SK-N-SH (cell line): ENCODE data around the gene PRMT7. TPM values are rescaled to one million over a fixed set of nuclear protein-coding genes. Genes with fewer than 3 reads are reported as not detected.

Experiments used
- CTCF ChIA-PET: fragments of 300-600, 350-600 bp; formaldehyde crosslinking; extraction: SDS; loops from one replicate; lab custom pipeline; 2021; lab: Yijun Ruan, JAX
- POLR2A ChIA-PET: fragments of 350-600 bp; sonication (Branson Sonifier 250); formaldehyde crosslinking; extraction: SDS; loops from one replicate; lab custom pipeline; 2020; ENCODE audit warnings: antibody characterized with exemption, inconsistent platforms; lab: Yijun Ruan, JAX
- DNase-seq: peaks from one replicate; pipeline ENCODE4 v3.0.0; 2012
- H2AFZ ChIP-seq: fragments of 200-600 bp; sonication (generic); 2 replicates; pipeline ENCODE4 v1.8.1; 2016; ENCODE audit warnings: antibody characterized with exemption, mild to moderate bottlenecking, low read depth
- H3F3A ChIP-seq: fragments of 200-600 bp; sonication (generic); replicated peaks from 2 replicates; pipeline ENCODE3; 2016; ENCODE audit warnings: antibody characterized with exemption, mild to moderate bottlenecking; ENCODE audit not compliant: insufficient read depth
- H3K27ac ChIP-seq, 2 experiments: fragments of 200-500 bp in 1 of 2; fragments of 200-600 bp in 1 of 2; sonication (Bioruptor generic) in 1 of 2; sonication (generic), shearing (Covaris generic) in 1 of 2; 2 replicates each; pipeline versions ENCODE4 v1.5.1 to v1.6.1; 2014 to 2016; ENCODE audit warnings: low read depth in 2 of 2, inconsistent platforms in 1 of 2, low read length in 1 of 2, mild to moderate bottlenecking in 1 of 2, mixed read lengths in 1 of 2
- H3K27me3 ChIP-seq: fragments of 200-600 bp; sonication (generic), shearing (Covaris generic); 2 replicates; pipeline ENCODE4 v1.6.1; 2016; ENCODE audit warnings: mixed run types; ENCODE audit not compliant: insufficient read depth
- H3K36me3 ChIP-seq, 2 experiments: fragments of 200-500 bp in 1 of 2; fragments of 200-600 bp in 1 of 2; sonication (Bioruptor generic) in 1 of 2; sonication (generic) in 1 of 2; replicated peaks in 1 of 2; 2 replicates each; pipeline versions ENCODE3 to v1.5.1; 2014 to 2016; ENCODE audit warnings: low read length in 1 of 2, mild to moderate bottlenecking in 1 of 2; ENCODE audit not compliant: insufficient read depth in 2 of 2, control insufficient read depth in 1 of 2
- H3K4me1 ChIP-seq, 2 experiments: fragments of 200-500 bp in 1 of 2; fragments of 200-600 bp in 1 of 2; sonication (Bioruptor generic) in 1 of 2; sonication (generic), shearing (Covaris generic) in 1 of 2; 2 replicates each; pipeline versions ENCODE4 v1.5.1 to v1.6.1; 2014 to 2016; ENCODE audit warnings: low read depth in 1 of 2, low read length in 1 of 2, mixed run types in 1 of 2; ENCODE audit not compliant: insufficient read depth in 2 of 2, control insufficient read depth in 1 of 2
- H3K4me2 ChIP-seq: fragments of 200-600 bp; sonication (generic), shearing (Covaris generic); 2 replicates; pipeline ENCODE4 v1.6.1; 2017; ENCODE audit warnings: mixed run types
- H3K4me3 ChIP-seq, 2 experiments: fragments of 200-500 bp in 1 of 2; fragments of 200-600 bp in 1 of 2; sonication (Bioruptor generic) in 1 of 2; sonication (generic), shearing (Covaris generic) in 1 of 2; 2 replicates each; pipeline versions ENCODE4 v1.5.1 to v1.8.1; 2014 to 2016; ENCODE audit warnings: low read depth in 2 of 2, inconsistent platforms in 1 of 2, low read length in 1 of 2, mild to moderate bottlenecking in 1 of 2, mixed read lengths in 1 of 2, moderate library complexity in 1 of 2
- H3K79me2 ChIP-seq: fragments of 200-600 bp; sonication (generic); 2 replicates; pipeline ENCODE4 v1.8.1; 2017; ENCODE audit warnings: mild to moderate bottlenecking; ENCODE audit not compliant: insufficient read depth
- H3K9ac ChIP-seq: fragments of 200-600 bp; sonication (generic); 2 replicates; pipeline ENCODE4 v1.6.1; 2017; ENCODE audit warnings: mixed run types
- H3K9me2 ChIP-seq: fragments of 200-600 bp; sonication (generic); 2 replicates; pipeline ENCODE4 v1.6.1; 2017; ENCODE audit warnings: mixed run types
- H3K9me3 ChIP-seq: fragments of 200-600 bp; sonication (generic); 2 replicates; pipeline ENCODE4 v1.6.1; 2017; ENCODE audit warnings: mixed run types, mild to moderate bottlenecking, moderate library complexity
- H4K20me1 ChIP-seq: fragments of 200-600 bp; sonication (generic); 2 replicates; pipeline ENCODE4 v1.6.1; 2017; ENCODE audit warnings: mild to moderate bottlenecking, mixed run types; ENCODE audit not compliant: insufficient read depth
- ELF1 ChIP-seq: IDR thresholded peaks from 2 replicates; pipeline ENCODE4 v1.4.0; 2012
- EP300 ChIP-seq, 2 experiments: IDR thresholded peaks; 2 replicates each; pipeline versions ENCODE4 v1.4.0 to v1.6.1; 2012; ENCODE audit warnings: borderline replicate concordance in 1 of 2, low read depth in 1 of 2, low read length in 1 of 2
- FOXM1 ChIP-seq: IDR thresholded peaks from 2 replicates; pipeline ENCODE4 v1.4.0; 2012; ENCODE audit warnings: low read depth, mild to moderate bottlenecking
- MAX ChIP-seq: IDR thresholded peaks from 2 replicates; pipeline ENCODE4 v1.4.0; 2012; ENCODE audit warnings: low read depth
- MXI1 ChIP-seq: IDR thresholded peaks from 2 replicates; pipeline ENCODE4 v1.6.1; 2012; ENCODE audit warnings: mild to moderate bottlenecking, low read depth, low read length, improper control_type of control experiment
- NRF1 ChIP-seq: IDR thresholded peaks from 2 replicates; pipeline ENCODE4 v1.6.1; 2012; ENCODE audit warnings: low read depth, mild to moderate bottlenecking, low read length
- RAD21 ChIP-seq: IDR thresholded peaks from 2 replicates; pipeline ENCODE4 v1.6.1; 2012; ENCODE audit warnings: mild to moderate bottlenecking, low read length
- RCOR1 ChIP-seq: fragments of 150-350 bp; IDR thresholded peaks from 2 replicates; pipeline ENCODE4 v1.6.1; 2017; ENCODE audit warnings: antibody characterized with exemption, low read length
- RFX5 ChIP-seq: IDR thresholded peaks from 2 replicates; pipeline ENCODE4 v1.6.1; 2012; ENCODE audit warnings: mild to moderate bottlenecking, improper control_type of control experiment, low read length
- RXRA ChIP-seq: IDR thresholded peaks from 2 replicates; pipeline ENCODE4 v1.4.0; 2012; ENCODE audit warnings: low read depth, mild to moderate bottlenecking, borderline replicate concordance
- SMC3 ChIP-seq: IDR thresholded peaks from 2 replicates; pipeline ENCODE4 v1.6.1; 2012; ENCODE audit warnings: low read depth, low read length, improper control_type of control experiment
- TAF1 ChIP-seq: IDR thresholded peaks from 2 replicates; pipeline ENCODE4 v1.6.1; 2012; ENCODE audit warnings: low read depth, mild to moderate bottlenecking, low read length, moderate library complexity, borderline replicate concordance
- TEAD4 ChIP-seq: IDR thresholded peaks from 2 replicates; pipeline ENCODE4 v1.4.0; 2012; ENCODE audit warnings: mild to moderate bottlenecking, borderline replicate concordance; ENCODE audit not compliant: insufficient read depth
- WGBS: methylation state at CpG from one replicate; pipeline ENCODE4 v1.1.6; 2017; ENCODE audit warnings: low lambda C conversion rate; 5-methylcytosine and 5-hydroxymethylcytosine counted together
- polyA plus RNA-seq, 3 experiments: library from polyadenylated mRNA; depleted of rRNA; stranded (reverse); fragments of >200 nt; gene quantifications; 2 replicates each; pipeline ENCODE4 v1.2.3, GENCODE V29; 2012
- TF ChIP-seq, protein P1 (sequence below): IDR thresholded peaks from 2 replicates; pipeline ENCODE4 v1.4.0; 2012; ENCODE audit warnings: low read depth, borderline replicate concordance
- TF ChIP-seq, protein P2 (sequence below): IDR thresholded peaks from 2 replicates; pipeline ENCODE4; 2012
- TF ChIP-seq, protein P3 (sequence below): fragments of 150-350 bp; IDR thresholded peaks from 2 replicates; pipeline ENCODE4 v1.6.1; 2016; ENCODE audit warnings: mild to moderate bottlenecking, low read depth, low read length

Gene PRMT7
- polyA plus RNA-seq, 1 of the 3 experiments (the other 2 are of a cell fraction), result 46.0 TPM

DNA sequence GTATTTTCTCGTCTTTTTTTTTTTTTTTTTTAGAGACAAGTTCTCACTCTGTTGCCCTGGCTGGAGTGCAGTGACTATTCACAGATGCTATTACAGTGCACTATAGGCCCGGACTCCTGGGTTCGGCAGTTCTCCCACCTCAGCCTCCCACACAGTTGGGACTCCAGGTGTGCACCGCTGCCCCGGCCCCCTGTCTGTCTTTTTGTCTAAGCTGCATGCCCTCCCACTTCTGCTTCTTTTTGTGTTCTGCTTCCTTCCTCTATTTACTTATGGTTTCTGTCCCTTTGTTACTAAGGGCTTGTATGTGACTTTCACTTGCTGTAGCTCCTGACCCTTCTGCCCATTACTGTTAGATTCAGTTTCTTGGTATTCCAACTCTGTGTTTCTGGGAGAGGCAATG is 26.0 kb upstream of the PRMT7 start:
- Histone ChIP-seq H4K20me1 (peaks cover 15% of the 10 kb centered on the region; the same call in 1 of the 2 replicates), H2AFZ (no peak overlapping the region), H3K79me2 (peaks cover 20% of the 10 kb centered on the region; the same call in 1 of the 2 replicates), H3K4me3 (no peak overlapping the region), H3K4me1 (no peaks in the 10 kb centered on the region), H3K36me3 (peaks cover 7% of the 10 kb centered on the region in 2 experiments), H3K4me2 (no peak overlapping the region), H3K9me2 (no peaks in the 10 kb centered on the region), H3K9ac (no peak overlapping the region), H3F3A (no peaks in the 10 kb centered on the region), H3K9me3 (no peaks in the 10 kb centered on the region), H3K27ac (no peak overlapping the region), H3K27me3 (no peaks in the 10 kb centered on the region)
- ChIA-PET POLR2A (interaction anchor here (0.7 kb wide), 1 partner anchor 774 kb away, joined by 3 read pairs; no protein-coding TSS in a partner anchor), CTCF (interaction anchor here (0.9 to 10.4 kb wide), 4 partner anchors 16 to 468 kb away, joined by 3 to 80 read pairs (median 5); partner anchors contain the start of gene SLC7A6)
- TF ChIP-seq MAX (no peak), EP300 (IDR thresholded peaks at IDR 0.05; ENCODE audit: borderline replicate concordance in 1 of 2, low read depth in 1 of 2, low read length in 1 of 2) (no peak)
- no peak for DNase-seq
- WGBS, result 95% methylated on average over 5 of the region's 5 CpGs

DNA sequence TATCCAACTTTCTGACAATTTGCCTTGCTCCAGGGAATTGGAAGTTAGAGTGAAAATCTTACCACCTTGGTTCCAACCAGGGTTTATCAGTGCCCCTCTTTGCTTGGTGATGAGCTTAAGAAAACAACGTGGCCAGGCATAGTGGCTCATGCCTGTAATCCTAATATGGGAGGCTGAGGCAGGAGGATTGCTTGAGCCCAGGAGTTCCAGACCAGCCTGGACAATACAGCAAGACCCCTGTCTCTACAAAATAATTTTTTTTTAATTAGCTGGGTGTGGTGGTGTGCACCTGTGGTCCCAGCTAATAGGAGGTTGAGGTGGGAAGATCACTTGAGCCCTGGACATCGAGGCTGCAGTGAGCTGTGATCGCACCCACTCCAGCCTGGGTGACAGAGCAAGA is 25.1 kb upstream of the PRMT7 start:
- Histone ChIP-seq H4K20me1 (peaks cover 15% of the 10 kb centered on the region; the same call in 1 of the 2 replicates), H3K9me3 (no peaks in the 10 kb centered on the region), H3K9ac (no peak overlapping the region), H3K79me2 (peaks cover 17% of the 10 kb centered on the region; the same call in 1 of the 2 replicates), H3K4me3 (no peak overlapping the region), H3K27me3 (no peaks in the 10 kb centered on the region), H3K9me2 (no peaks in the 10 kb centered on the region), H3K4me1 (no peaks in the 10 kb centered on the region), H3K36me3 (peaks cover 11 to 13% of the 10 kb centered on the region in 2 experiments), H3K27ac (no peak overlapping the region), H2AFZ (no peak overlapping the region), H3F3A (no peaks in the 10 kb centered on the region), H3K4me2 (no peak overlapping the region)
- POLR2A ChIA-PET, result no interaction called here
- WGBS, result 98% methylated on average over 3 of the region's 3 CpGs
- TF ChIP-seq SMC3 (no peak), MXI1 (no peak), RAD21 (no peak), FOXM1 (no peak), RCOR1 (no peak), TEAD4 (no peak), NRF1 (no peak), EP300 (IDR thresholded peaks at IDR 0.05; ENCODE audit: borderline replicate concordance in 1 of 2, low read depth in 1 of 2, low read length in 1 of 2) (no peak), RXRA (no peak), TAF1 (no peak), ELF1 (no peak), RFX5 (no peak)
- TF ChIP-seq, protein P1, sequence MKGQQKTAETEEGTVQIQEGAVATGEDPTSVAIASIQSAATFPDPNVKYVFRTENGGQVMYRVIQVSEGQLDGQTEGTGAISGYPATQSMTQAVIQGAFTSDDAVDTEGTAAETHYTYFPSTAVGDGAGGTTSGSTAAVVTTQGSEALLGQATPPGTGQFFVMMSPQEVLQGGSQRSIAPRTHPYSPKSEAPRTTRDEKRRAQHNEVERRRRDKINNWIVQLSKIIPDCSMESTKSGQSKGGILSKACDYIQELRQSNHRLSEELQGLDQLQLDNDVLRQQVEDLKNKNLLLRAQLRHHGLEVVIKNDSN, result no peak
- TF ChIP-seq, protein P2, sequence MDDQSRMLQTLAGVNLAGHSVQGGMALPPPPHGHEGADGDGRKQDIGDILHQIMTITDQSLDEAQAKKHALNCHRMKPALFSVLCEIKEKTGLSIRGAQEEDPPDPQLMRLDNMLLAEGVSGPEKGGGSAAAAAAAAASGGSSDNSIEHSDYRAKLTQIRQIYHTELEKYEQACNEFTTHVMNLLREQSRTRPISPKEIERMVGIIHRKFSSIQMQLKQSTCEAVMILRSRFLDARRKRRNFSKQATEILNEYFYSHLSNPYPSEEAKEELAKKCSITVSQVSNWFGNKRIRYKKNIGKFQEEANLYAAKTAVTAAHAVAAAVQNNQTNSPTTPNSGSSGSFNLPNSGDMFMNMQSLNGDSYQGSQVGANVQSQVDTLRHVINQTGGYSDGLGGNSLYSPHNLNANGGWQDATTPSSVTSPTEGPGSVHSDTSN, result no peak
- TF ChIP-seq, protein P3, sequence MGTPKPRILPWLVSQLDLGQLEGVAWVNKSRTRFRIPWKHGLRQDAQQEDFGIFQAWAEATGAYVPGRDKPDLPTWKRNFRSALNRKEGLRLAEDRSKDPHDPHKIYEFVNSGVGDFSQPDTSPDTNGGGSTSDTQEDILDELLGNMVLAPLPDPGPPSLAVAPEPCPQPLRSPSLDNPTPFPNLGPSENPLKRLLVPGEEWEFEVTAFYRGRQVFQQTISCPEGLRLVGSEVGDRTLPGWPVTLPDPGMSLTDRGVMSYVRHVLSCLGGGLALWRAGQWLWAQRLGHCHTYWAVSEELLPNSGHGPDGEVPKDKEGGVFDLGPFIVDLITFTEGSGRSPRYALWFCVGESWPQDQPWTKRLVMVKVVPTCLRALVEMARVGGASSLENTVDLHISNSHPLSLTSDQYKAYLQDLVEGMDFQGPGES, result no peak
- CTCF ChIA-PET, result interaction anchor here (0.9 to 10.4 kb wide), 3 partner anchors 23 to 469 kb away, joined by 3 to 80 read pairs (median 6); partner anchors contain the start of gene SLC7A6
- no peak for DNase-seq
